Spleen (tissue), 11 donors: ENCODE results near the gene WNT11. TPM values are rescaled to one million over a fixed set of nuclear protein-coding genes. Genes with fewer than 3 reads are reported as not detected.
A peak's percentile ranks its signal among the peaks of the same experiment; 100 is the strongest.

ENCODE experiments used
- DNase-seq: peaks from one replicate; pipeline ENCODE4 v3.0.0-alpha.2; 2020
- H3K27ac ChIP-seq, 8 donors: fragments of 200-600 bp; sonication (generic) in 7 of 8; 1 replicate in 4 of 8; 2 replicates in 4 of 8; pipeline versions ENCODE4 v1.5.0 to v1.8.0; 2016 to 2021; ENCODE audit warnings: inconsistent platforms in 4 of 8, mild to moderate bottlenecking in 4 of 8, moderate library complexity in 1 of 8
- H3K27me3 ChIP-seq, 7 donors: fragments of 200-600 bp; sonication (generic) in 6 of 7; replicated peaks in 1 of 7; 1 replicate in 4 of 7; 2 replicates in 3 of 7; pipeline versions ENCODE4 v1.5.0 to v1.8.0; 2016 to 2021; ENCODE audit warnings: inconsistent platforms in 3 of 7, mild to moderate bottlenecking in 1 of 7
- H3K36me3 ChIP-seq, 6 donors: fragments of 200-600 bp; sonication (generic) in 5 of 6; 1 replicate in 4 of 6; 2 replicates in 2 of 6; pipeline versions ENCODE4 v1.5.0 to v1.8.0; 2016 to 2021; ENCODE audit warnings: inconsistent platforms in 2 of 6
- H3K4me1 ChIP-seq, 6 donors: fragments of 200-600 bp; sonication (generic) in 5 of 6; 1 replicate in 3 of 6; 2 replicates in 3 of 6; pipeline versions ENCODE4 v1.5.0 to v1.8.0; 2016 to 2021; ENCODE audit warnings: inconsistent platforms in 3 of 6
- H3K4me3 ChIP-seq, 8 donors: fragments of 200-600 bp; sonication (generic) in 7 of 8; 1 replicate in 4 of 8; 2 replicates in 4 of 8; pipeline versions ENCODE4 v1.5.0 to v1.8.0; 2016 to 2021; ENCODE audit warnings: inconsistent platforms in 4 of 8, mild to moderate bottlenecking in 4 of 8, moderate library complexity in 2 of 8
- H3K9me3 ChIP-seq, 8 donors: fragments of 200-600 bp; sonication (generic) in 7 of 8; 1 replicate in 4 of 8; 2 replicates in 4 of 8; pipeline versions ENCODE4 v1.5.0 to v1.8.0; 2016 to 2021; ENCODE audit warnings: inconsistent platforms in 4 of 8
- POLR2A ChIP-seq, 3 donors: fragments of 450-650 bp; IDR thresholded peaks; one replicate each; pipeline ENCODE4 v1.5.1; 2017; ENCODE audit warnings: antibody characterized with exemption in 3 of 3, mild to moderate bottlenecking in 1 of 3
- POLR2AphosphoS5 ChIP-seq, 3 donors: sonication (generic); formaldehyde crosslinking; IDR thresholded peaks; one replicate each; pipeline ENCODE4 v1.5.1; 2017; ENCODE audit warnings: antibody characterized with exemption in 3 of 3
- WGBS, 5 donors: extraction: QIAGEN DNeasy Blood & Tissue Kit in 3 of 5; methylation state at CpG; one replicate each; pipeline versions ENCODE4 v1.1.5 to v1.1.7; 2013 to 2018; 5-methylcytosine and 5-hydroxymethylcytosine counted together
- intact Hi-C: fragments of 100-400 bp; cut with DNase I; formaldehyde crosslinking; loops from one replicate; pipeline ENCODE4 v1.15.0; 2023; ENCODE audit warnings: low total_unique reads
- polyA plus RNA-seq, 3 donors: library from polyadenylated mRNA; stranded (reverse); fragments of 200-250 nt; gene quantifications; one replicate each; pipeline ENCODE4 v1.2.1, GENCODE V29; 2013
- total RNA-seq, 7 donors: library from RNA; depleted of rRNA in 3 of 7; stranded (reverse); fragments of >200 nt in 3 of 7; fragmentation: NEBNext Ultra II Directional in 4 of 7; extraction: Animal tissue kit (Norgen Biotek cat#: 25700) in 4 of 7; gene quantifications; one replicate each; pipeline versions ENCODE4 v1.1.0 to v1.2.1, GENCODE V29; 2016 to 2021
- TF ChIP-seq, protein P1 (sequence below), 11 experiments: fragments of 200-600 bp in 7 of 11; fragments of 450-650 bp in 4 of 11; sonication (generic) in 4 of 11; IDR thresholded peaks in 8 of 11; conservative IDR thresholded peaks in 3 of 11; 1 replicate in 7 of 11; 2 replicates in 4 of 11; pipeline versions ENCODE4 v1.4.0 to v1.8.0; 2016 to 2021; ENCODE audit warnings: antibody characterized with exemption in 11 of 11, inconsistent platforms in 4 of 11, mild to moderate bottlenecking in 1 of 11
- donor health status: healthy with polysubstance abuse.
- donor health status: DM: no; HTN: no; CAD: no; lungs with moderate emphysema.
- donor health status: DM: no; HTN: no; CAD: no.
- donor health status: Bipolar disorder and iron deficiency.
- donor health status: healthy.
- donor health status: DM: no; HTN: no; CAD: no.
- donor health status: DM: yes; HTN: yes; CAD: no.

The WNT11 gene
- total and polyA plus RNA-seq, 10 donors: 0.09 to 4.2 (median 1.6) TPM

GRCh38 chr11:76251226-76251575 is 44.9 kb upstream of the WNT11 start:
- WGBS, 5 donors: 68 to 97% (median 87%) methylated on average over 3 of the region's 3 CpGs; no CpG with 5 or more reads in 1 of the 5 donors
- no peak for TF ChIP-seq POLR2A (IDR thresholded peaks at IDR 0.05)
- TF ChIP-seq, protein P1, sequence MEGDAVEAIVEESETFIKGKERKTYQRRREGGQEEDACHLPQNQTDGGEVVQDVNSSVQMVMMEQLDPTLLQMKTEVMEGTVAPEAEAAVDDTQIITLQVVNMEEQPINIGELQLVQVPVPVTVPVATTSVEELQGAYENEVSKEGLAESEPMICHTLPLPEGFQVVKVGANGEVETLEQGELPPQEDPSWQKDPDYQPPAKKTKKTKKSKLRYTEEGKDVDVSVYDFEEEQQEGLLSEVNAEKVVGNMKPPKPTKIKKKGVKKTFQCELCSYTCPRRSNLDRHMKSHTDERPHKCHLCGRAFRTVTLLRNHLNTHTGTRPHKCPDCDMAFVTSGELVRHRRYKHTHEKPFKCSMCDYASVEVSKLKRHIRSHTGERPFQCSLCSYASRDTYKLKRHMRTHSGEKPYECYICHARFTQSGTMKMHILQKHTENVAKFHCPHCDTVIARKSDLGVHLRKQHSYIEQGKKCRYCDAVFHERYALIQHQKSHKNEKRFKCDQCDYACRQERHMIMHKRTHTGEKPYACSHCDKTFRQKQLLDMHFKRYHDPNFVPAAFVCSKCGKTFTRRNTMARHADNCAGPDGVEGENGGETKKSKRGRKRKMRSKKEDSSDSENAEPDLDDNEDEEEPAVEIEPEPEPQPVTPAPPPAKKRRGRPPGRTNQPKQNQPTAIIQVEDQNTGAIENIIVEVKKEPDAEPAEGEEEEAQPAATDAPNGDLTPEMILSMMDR (IDR thresholded peaks at IDR 0.05 in 8 of 11, conservative IDR thresholded peaks at IDR 0.05 in 3 of 11): no peak
- no peak for TF ChIP-seq POLR2AphosphoS5 (IDR thresholded peaks at IDR 0.05)
- peak overlapping the region in 3 of 8 donors; percentile 68 to 69 (median 68) for H3K27ac ChIP-seq
- no peaks in the 10 kb centered on the region for H3K36me3 ChIP-seq
- H3K9me3 ChIP-seq: peaks cover 0 to 19% (median 15%) of the 10 kb centered on the region in 8 donors
- DNase-seq: no peak
- intact Hi-C loops: no loop called here
- no peak overlapping the region for H3K4me3 ChIP-seq
- H3K27me3 ChIP-seq: peaks cover 0 to 9% (median 0%) of the 10 kb centered on the region in 7 donors
- H3K4me1 ChIP-seq: peaks cover 0 to 9% (median 0%) of the 10 kb centered on the region in 6 donors

- WGBS, 5 donors: 63 to 94% (median 83%) methylated on average over 4 to 6 of the region's 6 CpGs
- intact Hi-C loops: no loop called here
Observed at GRCh38 chr11:76250520-76251225, 44.4 kb upstream of the WNT11 start.

GRCh38 chr11:76249195-76249741 is 43.0 kb upstream of the WNT11 start:
- H3K27me3 ChIP-seq: peaks cover 0 to 9% (median 0%) of the 10 kb centered on the region in 7 donors
- 65 to 84% (median 81%) methylated on average over 3 of the region's 3 CpGs for WGBS, 5 donors
- peaks cover 0 to 9% (median 0%) of the 10 kb centered on the region in 6 donors for H3K4me1 ChIP-seq
- TF ChIP-seq, protein P1 (IDR thresholded peaks at IDR 0.05 in 8 of 11, conservative IDR thresholded peaks at IDR 0.05 in 3 of 11): no peak
- no peak for TF ChIP-seq POLR2A (IDR thresholded peaks at IDR 0.05)
- no peak for TF ChIP-seq POLR2AphosphoS5 (IDR thresholded peaks at IDR 0.05)
- H3K36me3 ChIP-seq: no peaks in the 10 kb centered on the region
- H3K9me3 ChIP-seq: peaks cover 0 to 19% (median 15%) of the 10 kb centered on the region in 8 donors
- intact Hi-C loops: no loop called here
- no peak overlapping the region for H3K27ac ChIP-seq
- no peak overlapping the region for H3K4me3 ChIP-seq
- no peak for DNase-seq

More at GRCh38 chr11:76250520-76251225, 44.4 kb upstream of the WNT11 start:
- Histone ChIP-seq H3K4me3 (no peak overlapping the region), H3K9me3 (peaks cover 0 to 19% (median 15%) of the 10 kb centered on the region in 8 donors), H3K27me3 (peaks cover 0 to 9% (median 0%) of the 10 kb centered on the region in 7 donors), H3K36me3 (no peaks in the 10 kb centered on the region), H3K27ac (peak overlapping the region in 3 of 8 donors; percentile 68 to 69 (median 68)), H3K4me1 (peaks cover 0 to 9% (median 0%) of the 10 kb centered on the region in 6 donors)
- no peak for TF ChIP-seq POLR2A (IDR thresholded peaks at IDR 0.05)
- TF ChIP-seq, protein P1 (IDR thresholded peaks at IDR 0.05 in 8 of 11, conservative IDR thresholded peaks at IDR 0.05 in 3 of 11): no peak
- no peak for TF ChIP-seq POLR2AphosphoS5 (IDR thresholded peaks at IDR 0.05)
- no peak for DNase-seq

DNA sequence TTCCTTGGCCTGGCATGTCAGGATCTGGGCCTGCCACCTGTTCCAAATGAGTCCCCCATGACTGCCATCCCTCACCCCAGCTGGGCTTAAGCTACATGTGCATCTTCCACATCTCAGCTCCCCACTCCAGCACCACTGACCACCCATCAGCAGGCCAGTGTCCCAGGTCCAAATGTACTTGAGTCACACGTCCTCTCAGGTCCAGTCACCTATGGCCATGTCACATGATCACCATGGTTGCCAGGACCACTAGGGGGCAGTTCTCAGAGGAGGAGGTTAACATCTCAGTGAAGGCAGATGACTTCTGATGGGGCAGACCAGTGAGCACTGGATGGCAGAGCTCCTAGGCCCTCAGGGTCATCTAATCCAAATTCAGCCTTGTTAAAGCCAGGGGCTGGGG is 41.9 kb upstream of the WNT11 start:
- peaks cover 0 to 12% (median 0%) of the 10 kb centered on the region in 7 donors for H3K27me3 ChIP-seq
- H3K4me3 ChIP-seq: no peak overlapping the region
- intact Hi-C loops: no loop called here
- peaks cover 0 to 9% (median 0%) of the 10 kb centered on the region in 6 donors for H3K4me1 ChIP-seq
- TF ChIP-seq POLR2AphosphoS5 (IDR thresholded peaks at IDR 0.05): no peak
- no peak for TF ChIP-seq POLR2A (IDR thresholded peaks at IDR 0.05)
- TF ChIP-seq, protein P1 (IDR thresholded peaks at IDR 0.05 in 8 of 11, conservative IDR thresholded peaks at IDR 0.05 in 3 of 11): peak in 2 of 11 experiments; percentile 18 to 20
- H3K9me3 ChIP-seq: peaks cover 0 to 19% (median 15%) of the 10 kb centered on the region in 8 donors
- DNase-seq: no peak
- 54 to 86% (median 76%) methylated on average over 1 of the region's 1 CpG for WGBS, 5 donors
- no peaks in the 10 kb centered on the region for H3K36me3 ChIP-seq
- H3K27ac ChIP-seq: no peak overlapping the region
